DMS53 treated with DMSO at 0.1 percent for 48 hours (cell line): ENCODE data around the gene RNF138.
"Not testable (repeated sequence)": the region's sequence is repeated elsewhere in the genome, so short reads cannot be mapped to it uniquely, and the experiment has no call there.

Experiments
- DNase-seq: peaks from one replicate; lab custom pipeline; 2025; ENCODE audit not compliant: unreplicated experiment; lab: John Stamatoyannopoulos, UW

The RNF138 gene

GRCh38 chr18:32167980-32168730 lies 76.5 kb downstream of the RNF138 start:
- peak; percentile 4 for DNase-seq

GRCh38 chr18:32173654-32174053 lies 82.0 kb downstream of the RNF138 start:
- no peak for DNase-seq

- no peak for DNase-seq
These were observed 83.0 kb downstream of the RNF138 start for GRCh38 chr18:32174719-32175118.

- no peak for DNase-seq
These were observed 83.6 kb downstream of the RNF138 start for GRCh38 chr18:32175265-32175664.

GRCh38 chr18:32176745-32177144 lies 85.1 kb downstream of the RNF138 start:
- not testable (repeated sequence) for DNase-seq

- peak; percentile 94 for DNase-seq
These were observed 85.9 kb downstream of the RNF138 start for GRCh38 chr18:32177530-32177929.
